Measurements from ENCODE around the gene NRAS.

- TF ChIP-seq POLR2A (IDR thresholded peaks at IDR 0.05) (no peak), CTCF (IDR thresholded peaks at IDR 0.05) (no peak)
Observed at GRCh38 chr1:114745291-114745690, 28.7 kb upstream of the NRAS start.
